A673 (cell line): ENCODE measurements around the gene MECR.

Source experiments
- CTCF ChIP-seq: fragments of 300-800, 200-600 bp; sonication (generic); conservative IDR thresholded peaks from 2 replicates; pipeline ENCODE4 v1.5.1; 2017; ENCODE audit warnings: low read depth, mild to moderate bottlenecking, antibody characterized with exemption, low read length, moderate library complexity, mixed read lengths
- EZH2 ChIP-seq: fragments of 200-600 bp; sonication (generic); IDR thresholded peaks from 2 replicates; pipeline ENCODE4 v1.6.1; 2017; ENCODE audit warnings: borderline replicate concordance, low read depth, mild to moderate bottlenecking, mixed read lengths, antibody characterized with exemption, low read length; ENCODE audit not compliant: poor library complexity, severe bottlenecking

GRCh38 chr1:29256979-29257804 is 26.5 kb upstream of the MECR start:
- no peak for TF ChIP-seq CTCF
- TF ChIP-seq EZH2, result no peak
